Memory B cell (primary cell): Measurements from ENCODE around the gene VPS25.

ENCODE experiments used
- ATAC-seq: fragments of 150-1000 bp; cut with Tn5 transposase; 2 replicates; pipeline ENCODE4 v1.10.0; 2021; ENCODE audit warnings: low read depth, mild to moderate bottlenecking, moderate library complexity
- DNase-seq, 2 donors: peaks; one replicate each; pipeline ENCODE4 v3.0.0; 2022; ENCODE audit warnings: low spot score in 2 of 2
- H3K27ac Mint-ChIP-seq: one replicate; pipeline ENCODE4 v1.8.0; 2022; ENCODE audit warnings: mild to moderate bottlenecking, moderate library complexity, mixed read lengths
- H3K27me3 Mint-ChIP-seq: one replicate; pipeline ENCODE4 v1.8.0; 2022; ENCODE audit warnings: mixed read lengths
- H3K36me3 Mint-ChIP-seq: one replicate; pipeline ENCODE4 v1.8.0; 2022; ENCODE audit warnings: mild to moderate bottlenecking, mixed read lengths
- H3K4me1 Mint-ChIP-seq: one replicate; pipeline ENCODE4 v1.8.0; 2022; ENCODE audit warnings: mixed read lengths
- H3K4me3 Mint-ChIP-seq: one replicate; pipeline ENCODE4 v1.8.0; 2022; ENCODE audit warnings: mild to moderate bottlenecking, moderate library complexity, mixed read lengths
- H3K9me3 Mint-ChIP-seq: one replicate; pipeline ENCODE4 v1.8.0; 2022; ENCODE audit warnings: mixed read lengths

Gene VPS25

GRCh38 chr17:42795465-42795864, 22.2 kb downstream of the VPS25 start:
- ATAC-seq = no peak
- H3K4me3 Mint-ChIP-seq = peak overlapping the region; percentile 11

GRCh38 chr17:42796066-42796758, 23.0 kb downstream of the VPS25 start:
- ATAC-seq (no peak), DNase-seq (no peak)
- Mint-ChIP-seq H3K4me1 (peaks cover 25% of the 10 kb centered on the region), H3K36me3 (peaks cover 6% of the 10 kb centered on the region), H3K27ac (no peak overlapping the region), H3K4me3 (no peak overlapping the region), H3K27me3 (no peaks in the 10 kb centered on the region), H3K9me3 (no peaks in the 10 kb centered on the region)

More at GRCh38 chr17:42795465-42795864, 22.2 kb downstream of the VPS25 start:
- Mint-ChIP-seq H3K27me3 (no peaks in the 10 kb centered on the region), H3K36me3 (peaks cover 6% of the 10 kb centered on the region), H3K9me3 (no peaks in the 10 kb centered on the region), H3K4me1 (peaks cover 25% of the 10 kb centered on the region), H3K27ac (no peak overlapping the region)
- DNase-seq = no peak

- peaks cover 25% of the 10 kb centered on the region for H3K4me1 Mint-ChIP-seq
- ATAC-seq (no peak), DNase-seq (no peak)
- no peaks in the 10 kb centered on the region for H3K27me3 Mint-ChIP-seq
- H3K4me3 Mint-ChIP-seq = peak overlapping the region; percentile 96
- H3K36me3 Mint-ChIP-seq = peaks cover 6% of the 10 kb centered on the region
- no peak overlapping the region for H3K27ac Mint-ChIP-seq
- no peaks in the 10 kb centered on the region for H3K9me3 Mint-ChIP-seq
Observed at GRCh38 chr17:42797067-42798007, 24.1 kb downstream of the VPS25 start.

GRCh38 chr17:42798011-42798382, 24.7 kb downstream of the VPS25 start:
- H3K4me3 Mint-ChIP-seq = peak overlapping the region; percentile 96
- ATAC-seq (no peak), DNase-seq (no peak)
- H3K27me3 Mint-ChIP-seq = no peaks in the 10 kb centered on the region
- H3K9me3 Mint-ChIP-seq = no peaks in the 10 kb centered on the region
- peaks cover 25% of the 10 kb centered on the region for H3K4me1 Mint-ChIP-seq
- H3K27ac Mint-ChIP-seq = peak overlapping the region; percentile 85
- H3K36me3 Mint-ChIP-seq = peaks cover 6% of the 10 kb centered on the region

GRCh38 chr17:42798383-42799380, 25.4 kb downstream of the VPS25 start, which contains the start of the genes CNTD1 and COA3:
Gene CNTD1, plus strand, starts transcription at chr17:42798861. Its CDS starts 207 bp downstream, at chr17:42799068.
Gene COA3, minus strand, starts transcription at chr17:42798704. Its CDS starts 23 bp downstream, at chr17:42798681.
- DNase-seq (peak; percentile 49 to 69), ATAC-seq (peak; percentile 99)
- H3K27me3 Mint-ChIP-seq = no peaks in the 10 kb centered on the region
- no peaks in the 10 kb centered on the region for H3K9me3 Mint-ChIP-seq
- peak within 1 kb of the TSS; percentile 85 for H3K27ac Mint-ChIP-seq
- H3K36me3 Mint-ChIP-seq = peaks cover 6% of the 10 kb centered on the region
- H3K4me1 Mint-ChIP-seq = peaks cover 25% of the 10 kb centered on the region
- H3K4me3 Mint-ChIP-seq = peak within 1 kb of the TSS; percentile 96

GRCh38 chr17:42803074-42803883, 30.0 kb downstream of the VPS25 start:
- no peak for ATAC-seq
- DNase-seq = no peak
- no peaks in the 10 kb centered on the region for H3K27me3 Mint-ChIP-seq
- H3K4me1 Mint-ChIP-seq = peaks cover 5% of the 10 kb centered on the region
- no peaks in the 10 kb centered on the region for H3K9me3 Mint-ChIP-seq
- no peak overlapping the region for H3K27ac Mint-ChIP-seq
- no peak overlapping the region for H3K4me3 Mint-ChIP-seq
- H3K36me3 Mint-ChIP-seq = no peaks in the 10 kb centered on the region

- Mint-ChIP-seq H3K9me3 (no peaks in the 10 kb centered on the region), H3K4me1 (no peaks in the 10 kb centered on the region), H3K27me3 (no peaks in the 10 kb centered on the region), H3K4me3 (no peak overlapping the region), H3K36me3 (no peaks in the 10 kb centered on the region), H3K27ac (no peak overlapping the region)
- DNase-seq (no peak), ATAC-seq (no peak)
Observed at GRCh38 chr17:42804918-42805367, 31.7 kb downstream of the VPS25 start.

GRCh38 chr17:42806249-42806648, 33.0 kb downstream of the VPS25 start:
- Mint-ChIP-seq H3K4me1 (no peaks in the 10 kb centered on the region), H3K4me3 (no peak overlapping the region), H3K36me3 (peaks cover 8% of the 10 kb centered on the region), H3K27ac (no peak overlapping the region), H3K27me3 (no peaks in the 10 kb centered on the region), H3K9me3 (no peaks in the 10 kb centered on the region)
- DNase-seq = no peak
- no peak for ATAC-seq

- no peak for DNase-seq
- Mint-ChIP-seq H3K4me3 (no peak overlapping the region), H3K27ac (no peak overlapping the region), H3K4me1 (no peaks in the 10 kb centered on the region), H3K27me3 (no peaks in the 10 kb centered on the region), H3K36me3 (peaks cover 18% of the 10 kb centered on the region), H3K9me3 (no peaks in the 10 kb centered on the region)
- no peak for ATAC-seq
Observed at GRCh38 chr17:42809250-42809649, 36.0 kb downstream of the VPS25 start.

- DNase-seq (no peak), ATAC-seq (no peak)
- H3K36me3 Mint-ChIP-seq = peaks cover 40% of the 10 kb centered on the region
Observed at GRCh38 chr17:42814633-42815399, 41.6 kb downstream of the VPS25 start.

GRCh38 chr17:42817866-42818265, 44.6 kb downstream of the VPS25 start:
- Mint-ChIP-seq H3K9me3 (no peaks in the 10 kb centered on the region), H3K27me3 (no peaks in the 10 kb centered on the region), H3K4me1 (peaks cover 8% of the 10 kb centered on the region), H3K4me3 (no peak overlapping the region), H3K27ac (no peak overlapping the region), H3K36me3 (peaks cover 40% of the 10 kb centered on the region)
- ATAC-seq = no peak
- DNase-seq = no peak

More at GRCh38 chr17:42814633-42815399, 41.6 kb downstream of the VPS25 start:
- Mint-ChIP-seq H3K4me3 (no peak overlapping the region), H3K27me3 (no peaks in the 10 kb centered on the region), H3K9me3 (no peaks in the 10 kb centered on the region), H3K4me1 (peaks cover 3% of the 10 kb centered on the region), H3K27ac (no peak overlapping the region)

- DNase-seq = no peak
- H3K4me1 Mint-ChIP-seq = peaks cover 9% of the 10 kb centered on the region
- no peak overlapping the region for H3K4me3 Mint-ChIP-seq
- H3K27me3 Mint-ChIP-seq = no peaks in the 10 kb centered on the region
- no peaks in the 10 kb centered on the region for H3K9me3 Mint-ChIP-seq
- ATAC-seq = no peak
- H3K36me3 Mint-ChIP-seq = peaks cover 40% of the 10 kb centered on the region
- H3K27ac Mint-ChIP-seq = no peak overlapping the region
Observed at GRCh38 chr17:42818379-42818778, 45.1 kb downstream of the VPS25 start.
